NB4 (cell line): Measurements from ENCODE around the gene SPRR5.

Experiments used
- DNase-seq: peaks from one replicate; pipeline ENCODE4 v3.0.0; 2010; ENCODE audit warnings: low read depth
- H3K4me3 ChIP-seq: one replicate; pipeline ENCODE4 v1.5.1; 2011; ENCODE audit warnings: mild to moderate bottlenecking, low read depth, low read length, moderate library complexity
- MYC ChIP-seq: IDR thresholded peaks from 2 replicates; pipeline ENCODE4 v1.6.1; 2011; ENCODE audit warnings: low read depth, low read length
- POLR2A ChIP-seq: IDR thresholded peaks from 2 replicates; pipeline ENCODE4 v1.6.1; 2011; ENCODE audit warnings: mild to moderate bottlenecking; ENCODE audit not compliant: insufficient read length; ENCODE audit errors: extremely low read depth
- TF ChIP-seq, protein P1 (sequence below): IDR thresholded peaks from 2 replicates; pipeline ENCODE4 v1.6.1; 2011; ENCODE audit warnings: low read depth, low read length
- TF ChIP-seq, protein P2 (sequence below): IDR thresholded peaks from one replicate; pipeline ENCODE4 v1.5.1; 2012; ENCODE audit warnings: low read depth, low read length

SPRR5 gene

DNA sequence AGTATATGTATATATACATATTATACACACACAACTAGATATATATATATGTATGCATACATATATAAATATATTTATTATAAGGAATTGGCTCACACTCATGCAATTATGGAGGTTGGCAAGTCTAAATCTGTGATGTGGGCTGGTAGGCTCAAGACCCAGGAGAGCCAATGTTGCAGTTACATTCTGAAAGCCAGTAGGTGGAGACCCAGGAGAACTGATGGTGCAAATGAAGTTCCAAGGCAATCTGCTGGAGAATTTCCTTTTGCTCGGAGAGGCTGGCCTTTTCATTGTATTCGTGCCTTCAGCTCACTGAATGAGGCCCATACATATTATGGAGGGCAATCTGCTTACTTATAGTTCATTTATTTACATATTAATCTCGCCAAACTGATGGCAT lies 29.2 kb upstream of the SPRR5 start:
- DNase-seq = peak; percentile 33
- TF ChIP-seq MYC = no peak
- TF ChIP-seq, protein P1, sequence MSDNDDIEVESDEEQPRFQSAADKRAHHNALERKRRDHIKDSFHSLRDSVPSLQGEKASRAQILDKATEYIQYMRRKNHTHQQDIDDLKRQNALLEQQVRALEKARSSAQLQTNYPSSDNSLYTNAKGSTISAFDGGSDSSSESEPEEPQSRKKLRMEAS = no peak
- TF ChIP-seq, protein P2, sequence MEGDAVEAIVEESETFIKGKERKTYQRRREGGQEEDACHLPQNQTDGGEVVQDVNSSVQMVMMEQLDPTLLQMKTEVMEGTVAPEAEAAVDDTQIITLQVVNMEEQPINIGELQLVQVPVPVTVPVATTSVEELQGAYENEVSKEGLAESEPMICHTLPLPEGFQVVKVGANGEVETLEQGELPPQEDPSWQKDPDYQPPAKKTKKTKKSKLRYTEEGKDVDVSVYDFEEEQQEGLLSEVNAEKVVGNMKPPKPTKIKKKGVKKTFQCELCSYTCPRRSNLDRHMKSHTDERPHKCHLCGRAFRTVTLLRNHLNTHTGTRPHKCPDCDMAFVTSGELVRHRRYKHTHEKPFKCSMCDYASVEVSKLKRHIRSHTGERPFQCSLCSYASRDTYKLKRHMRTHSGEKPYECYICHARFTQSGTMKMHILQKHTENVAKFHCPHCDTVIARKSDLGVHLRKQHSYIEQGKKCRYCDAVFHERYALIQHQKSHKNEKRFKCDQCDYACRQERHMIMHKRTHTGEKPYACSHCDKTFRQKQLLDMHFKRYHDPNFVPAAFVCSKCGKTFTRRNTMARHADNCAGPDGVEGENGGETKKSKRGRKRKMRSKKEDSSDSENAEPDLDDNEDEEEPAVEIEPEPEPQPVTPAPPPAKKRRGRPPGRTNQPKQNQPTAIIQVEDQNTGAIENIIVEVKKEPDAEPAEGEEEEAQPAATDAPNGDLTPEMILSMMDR = peak; percentile 38
- no peak for TF ChIP-seq POLR2A

DNA sequence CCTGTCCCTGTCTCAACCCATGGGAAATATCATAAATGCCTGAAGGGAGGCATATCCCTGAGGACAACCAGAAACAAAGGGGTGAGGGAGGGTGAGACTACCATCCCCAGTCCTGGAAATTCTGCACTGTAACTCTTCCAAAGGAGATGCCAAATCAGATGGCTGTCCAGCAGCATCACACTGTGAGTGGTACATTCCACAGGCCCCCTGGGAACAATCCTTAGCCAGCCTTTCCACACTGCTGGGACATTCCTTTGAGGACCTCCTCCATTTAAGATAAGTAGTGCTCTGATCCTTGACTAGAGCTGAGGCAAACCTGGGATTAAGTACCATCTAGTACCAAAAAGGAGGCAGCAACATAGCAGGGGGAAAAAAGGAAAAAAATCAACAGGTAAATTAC lies 27.9 kb upstream of the SPRR5 start:
- no peak for TF ChIP-seq MYC
- TF ChIP-seq POLR2A = no peak
- TF ChIP-seq, protein P1 = no peak
- TF ChIP-seq, protein P2 = no peak
- no peak overlapping the region for H3K4me3 ChIP-seq
- no peak for DNase-seq

More for the DNA sequence above, 29.2 kb upstream of the SPRR5 start:
- no peak overlapping the region for H3K4me3 ChIP-seq

DNA sequence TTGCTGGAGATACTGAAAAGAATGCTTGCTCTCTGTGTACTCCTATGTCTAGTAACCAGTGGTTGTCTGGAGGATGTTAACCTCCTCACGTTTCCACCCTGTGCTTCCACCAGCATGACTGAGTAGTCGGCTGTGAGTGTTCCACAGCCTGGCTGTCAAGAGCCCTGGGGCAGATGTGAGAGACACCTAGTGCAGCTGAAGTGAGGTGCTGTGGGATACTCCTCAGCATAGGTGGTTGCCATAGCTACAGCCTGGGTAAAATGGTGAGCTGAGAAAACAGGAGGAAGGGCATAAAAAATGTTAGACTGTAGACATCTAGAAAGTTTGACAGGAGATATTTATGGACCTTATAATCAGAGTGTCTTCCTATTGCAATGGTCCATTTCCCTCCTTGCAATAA lies 22.8 kb upstream of the SPRR5 start:
- DNase-seq = no peak
- no peak overlapping the region for H3K4me3 ChIP-seq
- TF ChIP-seq MYC (no peak), POLR2A (no peak)
- TF ChIP-seq, protein P1 = no peak
- TF ChIP-seq, protein P2 = no peak

DNA sequence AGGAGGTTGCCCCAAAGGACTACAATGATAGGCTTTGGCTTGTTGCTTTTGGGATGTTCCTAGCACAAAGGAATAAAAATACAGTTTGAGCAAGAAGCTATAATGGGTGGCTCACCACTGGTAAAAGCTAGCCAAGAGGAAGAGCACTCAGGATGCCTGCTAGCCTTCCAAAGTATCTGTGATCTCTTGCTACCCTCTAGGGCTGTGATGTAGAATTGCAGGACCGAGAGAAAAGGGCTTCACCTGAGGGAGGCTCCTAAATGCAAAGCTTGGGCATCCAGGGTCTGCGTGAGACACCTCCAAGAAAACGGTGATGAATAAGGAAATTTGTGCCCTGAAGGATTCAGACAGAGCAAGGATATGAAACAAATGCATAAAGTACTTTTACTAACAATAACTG lies 20.9 kb upstream of the SPRR5 start:
- TF ChIP-seq, protein P2 = peak; percentile 18
- TF ChIP-seq MYC (no peak), POLR2A (no peak)
- TF ChIP-seq, protein P1 = no peak
- H3K4me3 ChIP-seq = no peak overlapping the region
- DNase-seq = peak; percentile 20

DNA sequence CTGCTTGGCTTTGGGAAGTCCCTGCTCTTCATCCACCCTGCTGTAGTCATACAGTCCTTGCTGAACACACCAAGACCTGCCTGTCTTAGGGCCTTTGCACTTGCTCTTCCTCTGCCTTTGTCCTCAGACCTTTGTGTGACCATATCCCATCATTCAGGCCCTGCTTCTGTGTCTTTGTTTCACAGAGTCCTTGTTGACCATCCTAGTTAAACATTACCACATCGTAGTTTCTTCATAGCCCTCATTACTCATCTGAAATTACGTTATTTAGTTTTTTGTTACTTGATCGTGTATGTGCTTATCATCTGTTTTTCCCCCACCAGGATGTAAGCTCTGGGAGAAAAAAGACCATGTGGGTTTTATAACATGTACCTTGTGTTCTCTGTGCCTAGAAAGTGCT lies 18.3 kb upstream of the SPRR5 start:
- TF ChIP-seq, protein P2 = no peak
- TF ChIP-seq POLR2A (no peak), MYC (no peak)
- TF ChIP-seq, protein P1 = no peak
- DNase-seq = no peak
- no peak overlapping the region for H3K4me3 ChIP-seq
